Transverse colon (tissue), 4 donors: ENCODE data around the gene BRCA2. TPM values are rescaled to one million over a fixed set of nuclear protein-coding genes. Genes with fewer than 3 reads are reported as not detected.

Experiments used
- DNase-seq: peaks from one replicate; pipeline ENCODE4 v3.0.0-alpha.2; 2019
- H3K27ac ChIP-seq, 4 donors: fragments of 200-600 bp; sonication (generic); 2 replicates each; pipeline ENCODE4 v1.5.1; 2016 to 2018; ENCODE audit warnings: inconsistent platforms in 4 of 4
- H3K27me3 ChIP-seq: fragments of 200-600 bp; sonication (generic); 2 replicates; pipeline ENCODE4 v1.5.1; 2017; ENCODE audit warnings: inconsistent platforms
- H3K36me3 ChIP-seq, 4 donors: fragments of 200-600 bp; sonication (generic); 2 replicates each; pipeline ENCODE4 v1.5.1; 2017 to 2019; ENCODE audit warnings: inconsistent platforms in 4 of 4
- H3K4me1 ChIP-seq, 4 donors: fragments of 200-600 bp; sonication (generic); 2 replicates each; pipeline ENCODE4 v1.5.1; 2017 to 2020; ENCODE audit warnings: inconsistent platforms in 4 of 4
- H3K4me3 ChIP-seq, 4 donors: fragments of 200-600 bp; sonication (generic); 1 replicate in 1 of 4; 2 replicates in 3 of 4; pipeline versions ENCODE4 v1.5.1 to v1.6.1; 2017 to 2019; ENCODE audit warnings: inconsistent platforms in 4 of 4
- H3K9me3 ChIP-seq, 2 donors: fragments of 200-600 bp; sonication (generic); 2 replicates each; pipeline ENCODE4 v1.5.1; 2017 to 2019; ENCODE audit warnings: inconsistent platforms in 2 of 2
- EP300 ChIP-seq: sonication (generic); formaldehyde crosslinking; IDR thresholded peaks from one replicate; pipeline ENCODE4 v1.6.1; 2017; ENCODE audit warnings: antibody characterized with exemption, low read depth
- POLR2A ChIP-seq: fragments of 450-650 bp; IDR thresholded peaks from one replicate; pipeline ENCODE4 v1.6.1; 2016; ENCODE audit warnings: antibody characterized with exemption, mild to moderate bottlenecking, moderate library complexity
- POLR2AphosphoS5 ChIP-seq, 3 donors: sonication (generic); formaldehyde crosslinking; IDR thresholded peaks; one replicate each; pipeline ENCODE4 v1.6.1; 2016; ENCODE audit warnings: antibody characterized with exemption in 3 of 3
- WGBS, 2 donors: methylation state at CpG; one replicate each; pipeline ENCODE4 v1.1.5; 2018; ENCODE audit warnings: low coverage in 1 of 2; 5-methylcytosine and 5-hydroxymethylcytosine counted together
- in situ Hi-C, 4 donors: fragments of 200-750 bp; cut with MboI; loops; one replicate each; pipeline versions ENCODE4 v1.15.0 to v1.15.1; 2017; ENCODE audit warnings: low sequenced_read_pairs in 3 of 4, low pct_ligation_motif_present in 1 of 4, low pct_unique_long_range_greater_than_20kb in 1 of 4
- intact Hi-C: fragments of 100-400 bp; cut with DNase I; formaldehyde crosslinking; loops from one replicate; pipeline ENCODE4 v1.15.1; 2023; ENCODE audit warnings: low total_unique reads
- total RNA-seq, 4 donors: library from RNA; depleted of rRNA; stranded (reverse); fragments of >200 nt; gene quantifications; one replicate each; pipeline ENCODE4 v1.1.0, GENCODE V29; 2016
- TF ChIP-seq, protein P1 (sequence below), 5 experiments: fragments of 200-600 bp in 3 of 5; fragments of 450-650 bp in 2 of 5; sonication (generic) in 3 of 5; IDR thresholded peaks; 1 replicate in 2 of 5; 2 replicates in 3 of 5; pipeline ENCODE4 v1.5.1; 2016 to 2017; ENCODE audit warnings: antibody characterized with exemption in 5 of 5, inconsistent platforms in 3 of 5, mild to moderate bottlenecking in 2 of 5, moderate library complexity in 1 of 5

Gene BRCA2
- total RNA-seq, 4 donors from 2014 or later: 1.6 to 4.8 (median 2.4) TPM; not detected in 1

- TF ChIP-seq, protein P1, sequence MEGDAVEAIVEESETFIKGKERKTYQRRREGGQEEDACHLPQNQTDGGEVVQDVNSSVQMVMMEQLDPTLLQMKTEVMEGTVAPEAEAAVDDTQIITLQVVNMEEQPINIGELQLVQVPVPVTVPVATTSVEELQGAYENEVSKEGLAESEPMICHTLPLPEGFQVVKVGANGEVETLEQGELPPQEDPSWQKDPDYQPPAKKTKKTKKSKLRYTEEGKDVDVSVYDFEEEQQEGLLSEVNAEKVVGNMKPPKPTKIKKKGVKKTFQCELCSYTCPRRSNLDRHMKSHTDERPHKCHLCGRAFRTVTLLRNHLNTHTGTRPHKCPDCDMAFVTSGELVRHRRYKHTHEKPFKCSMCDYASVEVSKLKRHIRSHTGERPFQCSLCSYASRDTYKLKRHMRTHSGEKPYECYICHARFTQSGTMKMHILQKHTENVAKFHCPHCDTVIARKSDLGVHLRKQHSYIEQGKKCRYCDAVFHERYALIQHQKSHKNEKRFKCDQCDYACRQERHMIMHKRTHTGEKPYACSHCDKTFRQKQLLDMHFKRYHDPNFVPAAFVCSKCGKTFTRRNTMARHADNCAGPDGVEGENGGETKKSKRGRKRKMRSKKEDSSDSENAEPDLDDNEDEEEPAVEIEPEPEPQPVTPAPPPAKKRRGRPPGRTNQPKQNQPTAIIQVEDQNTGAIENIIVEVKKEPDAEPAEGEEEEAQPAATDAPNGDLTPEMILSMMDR (IDR thresholded peaks at IDR 0.05): no peak
- TF ChIP-seq POLR2AphosphoS5 (IDR thresholded peaks at IDR 0.05) (no peak), POLR2A (no peak), EP300 (no peak)
- DNase-seq: no peak
- H3K27ac ChIP-seq: peak overlapping the region; percentile 91 to 94 (median 93)
- peaks cover 5 to 33% (median 15%) of the 10 kb centered on the region in 4 donors for H3K4me1 ChIP-seq
- WGBS, 2 donors: 38 to 44% methylated on average over 5 to 9 of the region's 9 CpGs
- H3K9me3 ChIP-seq: no peaks in the 10 kb centered on the region
- H3K4me3 ChIP-seq: peak overlapping the region in 3 of 4 donors; percentile 73 to 99 (median 77)
- H3K36me3 ChIP-seq: no peaks in the 10 kb centered on the region
- in situ Hi-C loops: no loop called here
- intact Hi-C loops: no loop called here
- H3K27me3 ChIP-seq: no peaks in the 10 kb centered on the region
These were observed 113.5 kb downstream of the BRCA2 start for GRCh38 chr13:32428581-32429432.

DNA sequence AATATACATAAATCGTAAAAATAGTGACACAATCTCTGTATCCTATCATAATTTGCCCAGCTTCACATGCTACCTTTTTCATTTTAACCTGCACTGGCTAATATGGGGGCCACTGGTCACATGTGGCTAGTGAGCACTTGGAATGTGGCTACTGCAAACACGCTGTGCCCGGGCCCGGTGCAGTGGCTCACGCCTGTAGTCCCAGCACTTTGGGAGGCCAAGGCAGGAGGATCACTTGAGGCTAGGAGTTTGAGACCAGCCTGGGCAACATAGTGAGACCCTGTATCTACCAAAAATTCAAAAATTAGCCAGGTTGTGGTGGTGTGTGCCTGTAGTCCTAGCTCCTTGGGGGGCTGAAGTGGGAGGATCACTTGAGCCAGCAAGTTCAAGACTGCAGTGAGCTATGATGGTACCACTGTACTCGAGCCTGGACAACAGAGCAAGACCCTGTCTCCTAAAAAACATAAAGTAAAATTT, 114.2 kb downstream of the BRCA2 start:
- 95 to 100% methylated on average over 2 to 6 of the region's 6 CpGs for WGBS, 2 donors
- Histone ChIP-seq H3K4me1 (peaks cover 5 to 33% (median 15%) of the 10 kb centered on the region in 4 donors), H3K4me3 (no peak overlapping the region), H3K27me3 (no peaks in the 10 kb centered on the region), H3K9me3 (no peaks in the 10 kb centered on the region), H3K27ac (peak overlapping the region in 3 of 4 donors; percentile 91 to 94 (median 93)), H3K36me3 (no peaks in the 10 kb centered on the region)
- in situ Hi-C loops (no loop called here), intact Hi-C loops (no loop called here)
- TF ChIP-seq EP300 (no peak), POLR2AphosphoS5 (IDR thresholded peaks at IDR 0.05) (no peak), POLR2A (no peak)
- TF ChIP-seq, protein P1 (IDR thresholded peaks at IDR 0.05): no peak
- no peak for DNase-seq

DNA sequence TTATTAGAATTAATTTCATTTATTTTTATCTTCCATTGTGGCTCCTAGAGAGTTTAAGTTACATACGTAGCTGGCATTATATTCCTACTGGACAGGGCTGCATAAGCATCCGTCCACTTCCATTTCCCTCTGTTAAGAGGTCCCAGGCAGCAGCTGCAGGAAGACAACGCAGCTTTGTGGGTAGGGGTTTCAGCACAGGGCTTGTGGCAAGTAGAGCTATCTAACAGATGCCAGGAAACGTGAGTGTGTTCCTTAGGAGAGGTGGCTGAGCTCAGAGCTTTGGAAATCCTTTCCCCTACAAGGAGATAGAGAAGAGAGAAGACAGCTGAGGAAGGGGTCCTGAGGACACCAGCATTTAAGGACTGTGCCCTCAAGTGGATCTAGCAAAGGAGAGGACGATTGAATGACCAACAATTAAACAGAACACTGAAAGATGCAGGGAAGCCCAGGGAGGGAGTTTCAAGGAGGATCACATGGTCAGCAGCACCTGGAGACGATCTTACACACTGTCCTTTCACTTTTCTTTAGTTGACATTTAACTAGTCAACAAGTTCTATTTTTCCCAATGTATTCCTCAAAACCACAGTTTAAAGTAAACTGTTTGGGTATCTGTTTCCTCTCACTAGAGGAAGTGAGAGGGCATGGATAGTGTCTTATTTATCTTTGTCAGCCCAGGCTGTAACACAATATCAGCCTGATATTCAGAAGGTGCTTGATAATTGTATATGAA, 114.9 kb downstream of the BRCA2 start:
- Histone ChIP-seq H3K4me1 (peaks cover 5 to 31% (median 15%) of the 10 kb centered on the region in 4 donors), H3K4me3 (no peak overlapping the region), H3K27ac (no peak overlapping the region), H3K36me3 (no peaks in the 10 kb centered on the region), H3K27me3 (no peaks in the 10 kb centered on the region), H3K9me3 (no peaks in the 10 kb centered on the region)
- no peak for TF ChIP-seq EP300
- TF ChIP-seq, protein P1 (IDR thresholded peaks at IDR 0.05): no peak
- TF ChIP-seq POLR2A: no peak
- no peak for TF ChIP-seq POLR2AphosphoS5 (IDR thresholded peaks at IDR 0.05)
- intact Hi-C loops (no loop called here), in situ Hi-C loops (no loop called here)
- no peak for DNase-seq
- WGBS, 2 donors: 65 to 69% methylated on average over 5 to 6 of the region's 6 CpGs

- WGBS, 2 donors: 90 to 91% methylated on average over 5 of the region's 5 CpGs
- TF ChIP-seq EP300 (no peak), POLR2AphosphoS5 (IDR thresholded peaks at IDR 0.05) (no peak)
These were observed 116.1 kb downstream of the BRCA2 start for GRCh38 chr13:32431361-32431760.

More at GRCh38 chr13:32431361-32431760, 116.1 kb downstream of the BRCA2 start:
- Histone ChIP-seq H3K27me3 (no peaks in the 10 kb centered on the region), H3K4me3 (no peak overlapping the region), H3K4me1 (peaks cover 0 to 20% (median 5%) of the 10 kb centered on the region in 4 donors), H3K36me3 (no peaks in the 10 kb centered on the region), H3K27ac (no peak overlapping the region), H3K9me3 (no peaks in the 10 kb centered on the region)
- in situ Hi-C loops (no loop called here), intact Hi-C loops (no loop called here)
- DNase-seq: no peak
